Loucy (cell line): Measurements from ENCODE around the gene UBE2U.

ENCODE experiments used
- EZH2phosphoT487 ChIP-seq: fragments of 200-600 bp; IDR thresholded peaks from 2 replicates; pipeline ENCODE4 v1.6.1; 2018; ENCODE audit warnings: antibody characterized with exemption, mild to moderate bottlenecking, moderate library complexity, borderline replicate concordance
- TF ChIP-seq, protein P1 (sequence below): fragments of 200-600 bp; sonication (generic); conservative IDR thresholded peaks from 2 replicates; pipeline ENCODE4 v1.5.1; 2014; ENCODE audit warnings: mild to moderate bottlenecking, antibody characterized with exemption, low read length

DNA sequence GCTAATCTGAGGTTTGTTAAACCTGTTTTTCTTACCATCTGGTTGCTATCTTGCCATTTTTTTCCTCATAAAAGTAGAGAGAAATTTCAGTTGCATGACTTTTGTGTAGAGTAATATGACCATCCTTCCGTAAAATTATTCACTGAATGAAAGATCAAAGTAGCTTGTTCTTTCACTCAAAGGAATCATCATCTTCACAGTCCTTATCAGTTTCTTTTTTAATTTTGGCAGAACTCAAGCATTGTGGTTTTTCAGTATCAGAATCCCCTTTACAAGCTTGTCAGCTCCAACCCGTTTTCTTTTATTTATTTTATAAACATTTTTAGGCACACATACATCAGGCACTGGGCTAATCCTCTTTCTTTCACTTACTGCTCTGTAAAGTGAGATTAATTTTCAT lies 91.7 kb downstream of the UBE2U start:
- TF ChIP-seq, protein P1, sequence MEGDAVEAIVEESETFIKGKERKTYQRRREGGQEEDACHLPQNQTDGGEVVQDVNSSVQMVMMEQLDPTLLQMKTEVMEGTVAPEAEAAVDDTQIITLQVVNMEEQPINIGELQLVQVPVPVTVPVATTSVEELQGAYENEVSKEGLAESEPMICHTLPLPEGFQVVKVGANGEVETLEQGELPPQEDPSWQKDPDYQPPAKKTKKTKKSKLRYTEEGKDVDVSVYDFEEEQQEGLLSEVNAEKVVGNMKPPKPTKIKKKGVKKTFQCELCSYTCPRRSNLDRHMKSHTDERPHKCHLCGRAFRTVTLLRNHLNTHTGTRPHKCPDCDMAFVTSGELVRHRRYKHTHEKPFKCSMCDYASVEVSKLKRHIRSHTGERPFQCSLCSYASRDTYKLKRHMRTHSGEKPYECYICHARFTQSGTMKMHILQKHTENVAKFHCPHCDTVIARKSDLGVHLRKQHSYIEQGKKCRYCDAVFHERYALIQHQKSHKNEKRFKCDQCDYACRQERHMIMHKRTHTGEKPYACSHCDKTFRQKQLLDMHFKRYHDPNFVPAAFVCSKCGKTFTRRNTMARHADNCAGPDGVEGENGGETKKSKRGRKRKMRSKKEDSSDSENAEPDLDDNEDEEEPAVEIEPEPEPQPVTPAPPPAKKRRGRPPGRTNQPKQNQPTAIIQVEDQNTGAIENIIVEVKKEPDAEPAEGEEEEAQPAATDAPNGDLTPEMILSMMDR, result no peak
- TF ChIP-seq EZH2phosphoT487, result no peak
